Astrocyte (in vitro differentiated cells and primary cell): ENCODE results near the gene TBXAS1. TPM values are rescaled to one million over a fixed set of nuclear protein-coding genes. Genes with fewer than 3 reads are reported as not detected.

ENCODE experiments used
- DNase-seq: peaks from one replicate; pipeline ENCODE4 v3.0.0-alpha.2; 2010; ENCODE audit warnings: low read depth
- FAIRE-seq: peaks from 2 replicates; lab custom pipeline; 2011; peaks lifted over from hg19 to GRCh38; lab: Jason Lieb, UNC
- H2AFZ ChIP-seq: 2 replicates; pipeline ENCODE4 v1.6.0; 2012; ENCODE audit warnings: low read depth, low read length, inconsistent platforms
- H3K27ac ChIP-seq: 2 replicates; pipeline ENCODE4 v1.5.1; 2011; ENCODE audit warnings: low read depth, low read length, inconsistent platforms
- H3K27me3 ChIP-seq: 2 replicates; pipeline ENCODE4 v1.6.0; 2011; ENCODE audit warnings: low read length, inconsistent platforms; ENCODE audit not compliant: insufficient read depth
- H3K36me3 ChIP-seq: 2 replicates; pipeline ENCODE4 v1.5.1; 2011; ENCODE audit warnings: low read length, inconsistent platforms; ENCODE audit not compliant: insufficient read depth
- H3K4me1 ChIP-seq: 2 replicates; pipeline ENCODE4 v1.5.1; 2011; ENCODE audit warnings: low read length, inconsistent platforms; ENCODE audit not compliant: insufficient read depth
- H3K4me2 ChIP-seq: 2 replicates; pipeline ENCODE4 v1.6.0; 2012; ENCODE audit warnings: low read length, inconsistent platforms
- H3K4me3 ChIP-seq: 2 replicates; pipeline ENCODE4 v1.5.1; 2011; ENCODE audit warnings: low read depth, mild to moderate bottlenecking, low read length, inconsistent platforms; ENCODE audit not compliant: insufficient read depth
- H3K79me2 ChIP-seq: 2 replicates; pipeline ENCODE4 v1.6.0; 2012; ENCODE audit warnings: mild to moderate bottlenecking, low read length, inconsistent platforms; ENCODE audit not compliant: insufficient read depth
- H3K9ac ChIP-seq: 2 replicates; pipeline ENCODE4 v1.6.0; 2012; ENCODE audit warnings: mild to moderate bottlenecking, low read length, inconsistent platforms
- H3K9me3 ChIP-seq: 2 replicates; pipeline ENCODE4 v1.5.1; 2012; ENCODE audit warnings: low read depth, mild to moderate bottlenecking, low read length, inconsistent platforms; ENCODE audit not compliant: insufficient read depth
- H4K20me1 ChIP-seq: 2 replicates; pipeline ENCODE4 v1.6.0; 2012; ENCODE audit warnings: low read length, inconsistent platforms; ENCODE audit not compliant: insufficient read depth
- H3K27ac Mint-ChIP-seq: one replicate; pipeline ENCODE4 v1.8.0; 2021; ENCODE audit warnings: mild to moderate bottlenecking, mixed read lengths; ENCODE audit not compliant: unreplicated experiment
- H3K27me3 Mint-ChIP-seq: one replicate; pipeline ENCODE4 v1.8.0; 2021; ENCODE audit warnings: low read depth, mixed read lengths; ENCODE audit not compliant: unreplicated experiment
- H3K36me3 Mint-ChIP-seq: one replicate; pipeline ENCODE4 v1.8.0; 2021; ENCODE audit warnings: low read depth, mixed read lengths; ENCODE audit not compliant: unreplicated experiment
- H3K4me1 Mint-ChIP-seq: one replicate; pipeline ENCODE4 v1.8.0; 2021; ENCODE audit warnings: low read depth, mixed read lengths; ENCODE audit not compliant: unreplicated experiment
- H3K4me3 Mint-ChIP-seq: one replicate; pipeline ENCODE4 v1.8.0; 2021; ENCODE audit warnings: mild to moderate bottlenecking, moderate library complexity, mixed read lengths; ENCODE audit not compliant: unreplicated experiment
- H3K9me3 Mint-ChIP-seq: one replicate; pipeline ENCODE4 v1.8.0; 2021; ENCODE audit warnings: mild to moderate bottlenecking, mixed read lengths; ENCODE audit not compliant: unreplicated experiment
- CTCF ChIP-seq: IDR thresholded peaks from 2 replicates; pipeline ENCODE4 v1.5.1; 2011; ENCODE audit warnings: low read depth, mild to moderate bottlenecking, inconsistent platforms, low read length, moderate library complexity; ENCODE audit not compliant: insufficient read depth
- EZH2 ChIP-seq: IDR thresholded peaks from 2 replicates; pipeline ENCODE4 v1.6.1; 2012; ENCODE audit warnings: mild to moderate bottlenecking, low read length, inconsistent platforms; ENCODE audit not compliant: insufficient read depth
- total RNA-seq: library from RNA; stranded (reverse); gene quantifications from 2 replicates; pipeline ENCODE4 v1.2.1, GENCODE V29; 2021

TBXAS1 gene
- total RNA-seq, 1 donor from 2014 or later, result 1.1 TPM

- Histone ChIP-seq H3K9me3 (peaks cover 3% of the 10 kb centered on the region), H3K27ac (no peak overlapping the region), H2AFZ (no peak overlapping the region), H3K4me3 (no peak overlapping the region), H3K36me3 (no peaks in the 10 kb centered on the region), H3K79me2 (no peaks in the 10 kb centered on the region), H4K20me1 (no peaks in the 10 kb centered on the region), H3K9ac (no peak overlapping the region), H3K4me1 (no peaks in the 10 kb centered on the region), H3K4me2 (no peak overlapping the region), H3K27me3 (peaks cover 17% of the 10 kb centered on the region)
- DNase-seq (no peak), FAIRE-seq (no peak)
- Mint-ChIP-seq H3K9me3 (peaks cover 5% of the 10 kb centered on the region), H3K4me3 (no peak overlapping the region), H3K27ac (no peak overlapping the region), H3K36me3 (no peaks in the 10 kb centered on the region), H3K27me3 (peaks cover 38% of the 10 kb centered on the region), H3K4me1 (peaks cover 5% of the 10 kb centered on the region)
- TF ChIP-seq EZH2 (no peak), CTCF (no peak)
Measured at GRCh38 chr7:139940866-139941265, 111.8 kb downstream of the TBXAS1 start.

- Mint-ChIP-seq H3K27me3 (peaks cover 38% of the 10 kb centered on the region), H3K36me3 (no peaks in the 10 kb centered on the region), H3K27ac (no peak overlapping the region), H3K4me3 (no peak overlapping the region), H3K4me1 (peaks cover 5% of the 10 kb centered on the region), H3K9me3 (peaks cover 9% of the 10 kb centered on the region)
- Histone ChIP-seq H2AFZ (no peak overlapping the region), H3K4me2 (no peak overlapping the region), H3K4me3 (no peak overlapping the region), H3K36me3 (no peaks in the 10 kb centered on the region), H3K4me1 (no peaks in the 10 kb centered on the region), H4K20me1 (no peaks in the 10 kb centered on the region), H3K79me2 (no peaks in the 10 kb centered on the region), H3K27me3 (peaks cover 17% of the 10 kb centered on the region), H3K27ac (no peak overlapping the region), H3K9ac (no peak overlapping the region), H3K9me3 (peaks cover 4% of the 10 kb centered on the region)
- FAIRE-seq, result no peak
- DNase-seq, result no peak
- TF ChIP-seq CTCF, result no peak
Measured at GRCh38 chr7:139941421-139941820, 112.4 kb downstream of the TBXAS1 start.

GRCh38 chr7:139941866-139942265 is 112.8 kb downstream of the TBXAS1 start:
- H3K27ac ChIP-seq, result no peak overlapping the region
- no peaks in the 10 kb centered on the region for H3K79me2 ChIP-seq
- no peak overlapping the region for H3K4me3 ChIP-seq
- no peaks in the 10 kb centered on the region for H3K4me1 ChIP-seq
- H3K36me3 ChIP-seq, result no peaks in the 10 kb centered on the region
- H3K4me3 Mint-ChIP-seq, result no peak overlapping the region
- no peak for TF ChIP-seq CTCF
- TF ChIP-seq EZH2, result no peak
- H4K20me1 ChIP-seq, result no peaks in the 10 kb centered on the region
- FAIRE-seq (no peak), DNase-seq (no peak)
- H2AFZ ChIP-seq, result no peak overlapping the region
- H3K4me1 Mint-ChIP-seq, result peaks cover under 1% of the 10 kb centered on the region
- H3K4me2 ChIP-seq, result no peak overlapping the region
- peaks cover 38% of the 10 kb centered on the region for H3K27me3 Mint-ChIP-seq
- peaks cover 4% of the 10 kb centered on the region for H3K9me3 ChIP-seq
- no peak overlapping the region for H3K27ac Mint-ChIP-seq
- peaks cover 17% of the 10 kb centered on the region for H3K27me3 ChIP-seq
- no peak overlapping the region for H3K9ac ChIP-seq
- H3K9me3 Mint-ChIP-seq, result peaks cover 12% of the 10 kb centered on the region
- no peaks in the 10 kb centered on the region for H3K36me3 Mint-ChIP-seq
